Eye (tissue), 1 donor: ENCODE results near the gene COL4A2.
"Not testable (repeated sequence)": the region's sequence is repeated elsewhere in the genome, so short reads cannot be mapped to it uniquely, and the experiment has no call there.

ENCODE experiments used
- DNase-seq: peaks from one replicate; pipeline ENCODE4 v3.0.0-alpha.2; 2015

The COL4A2 gene

DNA sequence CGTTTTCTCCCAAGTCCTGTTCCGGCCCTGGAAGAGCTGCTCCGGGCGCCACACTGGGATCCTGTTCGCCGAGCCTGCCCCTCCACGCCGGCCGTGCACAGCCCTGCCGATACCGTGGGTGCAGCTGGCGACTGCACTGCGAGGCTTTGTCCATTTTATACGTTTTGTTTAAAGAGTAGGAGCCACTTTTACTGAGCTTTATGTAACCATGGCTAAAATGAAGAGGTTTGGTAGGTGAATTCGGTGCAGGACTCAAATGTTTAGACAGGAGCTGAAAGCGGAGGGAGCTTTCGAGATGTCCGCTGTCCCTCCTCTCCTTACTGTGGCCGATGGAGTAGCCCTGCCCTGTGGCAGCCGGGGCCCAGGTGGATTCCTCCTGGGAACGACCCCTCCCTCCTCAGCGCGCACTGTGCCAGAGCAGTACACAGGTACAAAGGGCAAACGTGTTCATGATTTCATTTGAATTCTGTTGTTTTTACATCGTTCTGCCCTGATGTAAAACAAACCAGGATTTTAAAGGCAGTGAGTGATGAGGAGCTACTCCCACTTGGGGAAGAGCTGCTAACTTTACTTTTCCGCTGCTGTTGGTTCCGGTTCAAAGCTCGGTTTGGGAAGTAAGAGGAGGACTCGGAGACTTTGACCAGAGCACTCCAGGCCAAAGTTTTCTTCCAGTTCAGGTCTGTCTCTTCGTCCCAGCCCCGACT, 1.7 kb downstream of the COL4A2 start:
- no peak for DNase-seq

GRCh38 chr13:110309661-110310524, 2.8 kb downstream of the COL4A2 start:
- DNase-seq = no peak

DNA sequence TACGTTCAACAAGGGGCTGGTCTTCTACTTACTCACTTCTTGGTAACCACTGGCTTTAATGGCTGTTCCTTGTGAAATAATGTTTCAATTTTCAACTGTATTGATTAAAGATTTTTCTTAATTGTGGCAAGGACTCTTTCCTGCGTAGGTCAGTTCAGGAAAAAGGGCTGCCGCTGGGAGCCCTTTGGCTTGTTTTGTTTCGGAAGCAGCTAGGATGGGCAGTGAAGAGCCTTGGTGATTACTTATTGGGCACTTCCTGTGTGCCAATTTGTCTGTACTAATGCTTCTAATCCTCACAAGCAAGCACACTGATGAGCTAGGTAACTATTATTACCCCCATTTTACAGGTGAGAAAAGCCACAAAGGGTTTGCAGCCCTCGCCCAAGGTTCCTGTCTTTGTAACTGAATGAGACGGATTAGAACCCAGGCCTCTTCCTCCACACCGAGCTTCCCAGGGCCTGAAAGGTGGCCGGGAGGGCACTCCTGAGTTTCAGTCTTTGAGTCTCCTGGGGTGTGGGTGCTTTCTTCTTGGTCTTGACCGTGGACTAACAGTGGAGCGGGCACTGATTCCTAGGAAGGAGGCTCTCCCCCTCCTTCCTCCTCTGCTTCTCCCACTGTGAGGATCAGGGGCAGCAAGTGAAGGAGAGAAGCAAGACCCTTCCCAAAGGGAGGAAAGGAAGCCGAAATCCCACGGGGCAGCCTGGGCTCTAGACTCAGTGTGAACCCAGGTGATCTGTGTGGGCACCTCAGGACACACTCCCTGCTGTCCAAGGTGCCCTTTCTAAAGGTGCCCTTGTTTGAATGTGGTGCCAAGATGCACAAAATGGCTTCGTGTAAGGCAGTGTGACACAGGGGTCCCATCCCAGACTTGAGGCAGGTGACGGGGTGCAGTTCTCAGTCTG, 3.7 kb downstream of the COL4A2 start:
- no peak for DNase-seq

- no peak for DNase-seq
Observed at GRCh38 chr13:110311443-110312338, 4.6 kb downstream of the COL4A2 start.

- no peak for DNase-seq
Observed at GRCh38 chr13:110312339-110313031, 5.4 kb downstream of the COL4A2 start.

- DNase-seq = not testable (repeated sequence)
Observed at GRCh38 chr13:110313261-110313660, 6.2 kb downstream of the COL4A2 start.

DNA sequence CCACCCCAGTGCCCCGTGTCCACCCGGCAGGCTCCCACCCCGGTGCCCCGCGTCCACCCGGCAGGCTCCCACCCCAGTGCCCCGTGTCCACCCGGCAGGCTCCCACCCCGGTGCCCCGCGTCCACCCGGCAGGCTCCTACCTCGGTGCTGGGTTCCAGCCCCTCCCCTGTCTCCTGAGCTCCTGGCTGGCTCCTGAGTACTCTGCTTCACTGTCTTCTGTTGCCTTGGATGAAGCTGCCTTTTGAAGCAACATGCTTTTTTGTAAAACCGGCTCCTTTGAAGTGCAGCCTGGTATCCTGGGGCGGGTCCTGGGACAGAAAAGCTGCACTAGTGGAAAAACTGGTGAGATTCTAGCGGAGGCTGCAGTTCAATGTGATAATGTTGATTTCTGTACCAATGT, 6.6 kb downstream of the COL4A2 start:
- not testable (repeated sequence) for DNase-seq

DNA sequence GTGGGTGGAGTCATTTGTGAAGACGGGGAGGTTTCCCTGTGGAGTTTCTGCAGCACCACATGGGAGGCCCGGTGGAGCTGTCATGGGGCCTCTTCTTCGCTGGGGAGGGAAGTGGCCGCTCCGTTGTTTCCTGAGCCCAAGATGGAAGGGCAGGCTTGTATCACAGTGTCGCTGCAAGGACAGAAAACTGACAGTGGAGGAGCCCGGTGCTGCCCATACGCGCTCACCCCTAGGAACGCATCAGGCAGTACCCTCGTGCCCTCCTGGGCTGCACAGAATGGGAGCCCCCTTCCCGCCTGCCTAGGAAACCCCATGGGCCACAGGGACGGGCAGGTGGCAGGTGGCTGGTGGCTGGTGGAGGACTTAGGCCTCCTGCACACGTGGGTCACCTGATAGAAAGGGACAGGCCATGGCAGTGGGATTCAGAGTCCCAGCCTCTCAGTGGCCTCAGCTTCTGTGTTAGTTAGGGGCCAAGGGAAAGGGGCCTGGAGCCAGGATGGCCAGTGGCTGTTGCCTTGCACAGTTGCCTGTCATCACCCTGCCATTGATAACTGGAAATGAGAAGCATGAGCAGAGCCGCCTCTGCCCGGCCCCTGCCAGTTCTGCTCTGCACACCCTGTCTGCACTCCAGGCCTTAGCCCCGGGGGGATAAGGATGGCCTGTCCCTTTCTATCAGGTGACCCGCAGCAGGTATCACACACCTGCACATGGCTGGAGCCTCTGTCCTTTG, 7.6 kb downstream of the COL4A2 start:
- no peak for DNase-seq

GRCh38 chr13:110316196-110316595, 9.1 kb downstream of the COL4A2 start:
- no peak for DNase-seq

DNA sequence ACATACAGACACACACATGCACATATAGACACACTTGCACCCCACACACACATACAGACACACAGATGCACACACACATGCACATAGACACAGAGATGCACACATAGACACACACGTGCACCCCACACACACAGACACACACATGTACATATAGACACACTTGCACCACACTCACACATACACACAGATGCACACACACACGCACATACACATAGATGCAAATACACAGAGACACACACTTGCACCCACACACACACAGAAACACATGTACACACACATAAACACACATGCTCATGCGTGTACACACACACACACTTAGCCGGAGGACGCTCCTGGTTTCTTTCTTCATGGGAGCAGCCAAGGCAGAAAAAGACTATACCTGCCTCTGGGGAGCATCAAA, 10.0 kb downstream of the COL4A2 start:
- no peak for DNase-seq

DNA sequence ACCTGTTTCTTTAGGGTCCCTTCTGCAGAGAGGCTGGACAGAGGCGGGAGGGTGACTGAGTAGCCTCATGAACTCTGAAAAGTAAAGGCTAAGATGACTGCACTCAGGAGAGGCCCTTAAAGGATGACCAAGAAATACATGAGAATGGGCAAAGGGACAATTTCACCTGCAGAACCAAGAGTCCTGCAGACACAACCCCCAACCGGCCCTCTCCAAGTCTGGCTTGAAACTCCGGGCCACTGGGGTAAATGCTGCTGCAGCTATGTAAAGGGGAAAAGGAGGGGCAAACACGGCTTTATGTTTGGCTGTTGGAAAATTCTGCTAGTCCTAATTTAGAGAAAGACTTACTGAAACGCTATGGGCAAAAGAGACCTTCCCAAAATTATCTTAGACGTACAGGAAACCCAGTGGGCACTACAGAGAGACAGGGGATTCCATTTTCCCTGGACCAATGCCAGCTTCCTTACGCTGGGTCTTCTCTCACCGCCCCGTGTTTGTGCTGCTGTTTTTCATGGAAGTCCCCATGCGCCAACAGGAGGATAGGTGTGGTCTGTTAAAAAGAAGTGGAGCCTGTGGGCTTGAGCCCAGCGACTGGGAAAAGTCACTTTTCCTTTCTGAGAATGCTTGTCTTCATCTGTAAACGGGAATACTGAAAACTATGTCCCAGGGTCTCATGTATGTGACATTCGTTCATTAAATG, 10.6 kb downstream of the COL4A2 start:
- DNase-seq = no peak

DNA sequence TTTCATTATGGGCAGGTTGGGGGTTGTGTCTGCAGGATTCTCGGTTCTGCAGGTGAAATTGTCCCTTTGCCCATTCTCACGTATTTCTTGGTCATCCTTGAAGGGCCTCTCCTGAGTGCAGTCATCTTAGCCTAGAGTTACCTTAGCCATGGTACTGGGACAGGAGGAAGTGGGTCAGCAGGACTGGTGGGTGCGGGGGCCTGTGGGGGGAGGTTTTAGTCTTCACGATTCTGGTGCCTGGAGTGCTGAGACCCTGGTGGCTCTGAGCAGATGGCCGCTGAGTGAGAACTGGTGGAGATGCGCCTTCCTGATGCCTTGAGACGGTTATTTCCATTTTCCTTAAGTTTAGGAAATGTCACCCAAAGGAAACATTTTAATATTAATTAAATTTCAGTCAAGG, 11.8 kb downstream of the COL4A2 start:
- no peak for DNase-seq

- DNase-seq = no peak
Observed at GRCh38 chr13:110319397-110319773, 12.3 kb downstream of the COL4A2 start.

DNA sequence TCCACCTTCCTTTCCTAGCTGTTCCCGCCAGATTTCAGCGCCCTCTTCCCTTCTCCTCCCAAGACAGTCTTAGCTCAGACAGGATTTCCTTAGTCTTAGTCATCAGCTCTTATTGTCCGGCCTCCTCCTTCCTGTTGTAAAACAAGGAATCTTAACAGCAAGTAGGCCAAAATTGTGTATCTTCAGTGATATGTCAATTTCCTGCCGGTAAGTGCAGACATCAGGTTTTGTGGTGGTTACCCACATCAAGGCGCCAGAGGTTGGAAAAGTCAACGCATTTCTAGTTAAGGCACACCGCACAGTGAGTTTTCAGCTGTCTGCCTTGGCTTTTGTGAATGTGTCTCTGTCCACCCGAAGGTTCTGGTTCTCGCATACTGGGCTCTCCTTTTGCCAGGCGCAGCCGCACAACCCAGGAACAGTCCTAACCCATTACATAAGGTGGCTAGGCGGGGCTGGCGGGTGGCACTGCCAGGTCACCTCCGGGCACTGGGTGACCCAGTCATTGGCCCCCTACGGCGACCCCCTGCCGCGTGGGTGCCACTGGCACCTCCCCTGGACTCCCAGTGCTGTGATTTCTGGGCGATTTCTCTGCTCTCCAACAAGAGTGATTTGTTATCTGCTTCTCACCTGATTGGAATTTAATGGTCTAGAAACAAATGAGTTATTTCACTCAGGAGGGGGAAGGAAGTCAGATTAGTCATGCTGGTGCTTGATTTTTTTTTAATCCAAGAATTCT, 12.9 kb downstream of the COL4A2 start:
- DNase-seq = no peak

DNA sequence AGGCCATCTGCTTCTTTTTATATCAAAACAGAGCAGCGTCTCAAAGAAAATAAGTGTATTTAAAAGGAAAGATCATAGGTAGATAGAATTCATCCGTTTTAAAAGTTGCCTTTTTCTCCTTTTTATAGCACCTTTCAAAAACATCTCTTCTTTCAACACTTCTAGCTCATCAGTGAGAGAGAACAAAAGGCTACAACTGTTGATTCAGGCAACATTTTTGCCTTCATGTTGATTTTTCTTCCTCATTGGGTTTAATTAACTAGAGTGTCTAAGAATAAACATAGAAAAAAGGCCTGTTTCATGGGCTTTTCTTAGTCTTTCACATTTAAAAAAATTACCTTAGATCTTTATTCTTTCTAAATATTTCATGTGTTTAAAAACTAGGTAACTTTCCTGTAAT, 13.6 kb downstream of the COL4A2 start:
- DNase-seq = no peak

DNA sequence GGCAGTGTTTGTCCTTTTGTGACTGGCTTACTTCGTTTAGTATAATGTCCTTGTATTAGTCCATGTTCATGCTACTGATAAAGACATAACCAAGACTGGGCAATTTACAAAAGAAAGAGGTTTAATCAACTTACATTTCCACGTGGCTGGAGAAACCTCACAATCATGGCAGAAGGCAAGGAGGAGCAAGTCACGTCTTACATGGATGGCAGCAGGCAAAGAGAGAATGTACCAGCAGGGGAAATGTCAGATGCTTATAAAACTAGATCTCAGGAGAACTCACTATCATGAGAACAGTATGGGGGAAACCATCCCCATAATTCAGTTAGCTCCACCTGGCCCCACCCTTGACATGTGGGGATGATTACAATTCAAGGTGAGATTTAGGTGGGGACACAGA, 14.5 kb downstream of the COL4A2 start:
- not testable (repeated sequence) for DNase-seq

GRCh38 chr13:110322126-110322827, 15.2 kb downstream of the COL4A2 start:
- DNase-seq = no peak

GRCh38 chr13:110322828-110323171, 15.7 kb downstream of the COL4A2 start:
- DNase-seq = no peak
